ENCODE measurements around the gene TMPRSS12.
"Not testable (repeated sequence)": the region's sequence is repeated elsewhere in the genome, so short reads cannot be mapped to it uniquely, and the experiment has no call there.

The TMPRSS12 gene, protein sequence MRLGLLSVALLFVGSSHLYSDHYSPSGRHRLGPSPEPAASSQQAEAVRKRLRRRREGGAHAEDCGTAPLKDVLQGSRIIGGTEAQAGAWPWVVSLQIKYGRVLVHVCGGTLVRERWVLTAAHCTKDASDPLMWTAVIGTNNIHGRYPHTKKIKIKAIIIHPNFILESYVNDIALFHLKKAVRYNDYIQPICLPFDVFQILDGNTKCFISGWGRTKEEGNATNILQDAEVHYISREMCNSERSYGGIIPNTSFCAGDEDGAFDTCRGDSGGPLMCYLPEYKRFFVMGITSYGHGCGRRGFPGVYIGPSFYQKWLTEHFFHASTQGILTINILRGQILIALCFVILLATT

DNA sequence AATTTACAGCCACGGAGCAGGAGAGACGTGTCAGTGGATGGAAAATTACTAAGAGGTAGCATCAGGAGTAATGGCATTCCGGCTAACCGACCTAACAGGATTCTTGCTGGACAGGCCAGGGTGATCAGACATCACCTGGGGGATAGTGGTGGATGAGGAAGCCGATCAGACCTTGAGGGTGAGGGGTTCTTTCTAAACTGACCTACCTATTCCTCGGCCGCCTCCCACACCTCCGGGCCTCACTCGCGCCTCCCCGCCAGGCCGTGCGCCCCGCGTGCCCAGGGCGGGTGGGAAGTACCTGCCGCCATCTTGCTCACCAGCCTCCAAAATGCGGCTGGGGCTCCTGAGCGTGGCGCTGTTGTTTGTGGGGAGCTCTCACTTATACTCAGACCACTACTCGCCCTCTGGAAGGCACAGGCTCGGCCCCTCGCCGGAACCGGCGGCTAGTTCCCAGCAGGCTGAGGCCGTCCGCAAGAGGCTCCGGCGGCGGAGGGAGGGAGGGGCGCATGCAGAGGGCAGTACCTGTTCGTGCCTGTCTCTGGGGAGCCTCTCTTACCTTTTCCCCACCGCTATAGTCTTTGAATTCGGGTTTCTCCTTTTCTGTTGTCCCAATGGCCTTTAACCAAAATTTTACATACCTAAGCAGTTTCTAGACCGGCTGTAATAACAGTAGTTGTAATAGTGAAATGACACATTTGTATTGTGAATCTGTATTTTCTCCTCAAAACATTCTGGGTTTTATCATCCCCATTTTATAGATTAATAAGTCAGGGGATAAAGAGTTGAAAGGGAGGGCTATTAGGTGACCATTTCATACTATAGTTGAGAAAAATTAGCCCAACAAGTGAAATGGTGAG is at the start of gene TMPRSS12:
TMPRSS12 (plus strand) TSS at position 290 of the 857 bp plus-strand sequence; CDS start at position 329, 39 bp downstream.
- Histone ChIP-seq H3K9ac (ENCODE audit: low read length) (no peak within 1 kb of the TSS), H3K4me1 (ENCODE audit: control insufficient read depth, low read depth, low read length) (no peaks in the 10 kb centered on the region), H3K36me3 (ENCODE audit: control insufficient read depth, low read depth, low read length) (no peaks in the 10 kb centered on the region), H3K27ac (ENCODE audit: low read length) (no peak within 1 kb of the TSS), H3K27me3 (ENCODE audit: control insufficient read depth, insufficient read depth, low read length) (no peaks in the 10 kb centered on the region), H3K4me3 (ENCODE audit: low read length) (no peak within 1 kb of the TSS), H3K9me3 (ENCODE audit: control insufficient read depth, low read depth, low read length) (no peaks in the 10 kb centered on the region)

DNA sequence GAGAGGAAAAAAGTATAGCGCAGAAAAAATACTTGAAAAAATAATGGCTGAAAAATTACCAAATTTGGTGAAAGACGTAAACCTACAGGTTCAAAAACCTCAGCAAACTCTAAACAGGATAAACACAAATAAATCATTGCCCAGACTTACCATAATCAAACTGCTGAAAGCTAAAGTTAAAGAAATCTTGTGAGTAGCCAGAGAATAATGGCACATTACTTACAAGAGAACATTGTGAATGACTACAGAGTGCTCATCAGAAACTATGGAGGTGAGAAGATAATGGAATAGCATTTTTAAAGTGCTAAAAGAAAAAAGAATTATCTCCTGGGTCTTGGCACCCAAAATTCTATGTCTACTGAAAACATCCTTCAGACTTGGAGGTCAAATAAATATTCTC is 42.8 kb upstream of the TMPRSS12 start:
- H3K27me3 ChIP-seq (ENCODE audit: control insufficient read depth, insufficient read depth, low read length) = no peaks in the 10 kb centered on the region
- peaks cover 37% of the 10 kb centered on the region for H3K36me3 ChIP-seq (ENCODE audit: control insufficient read depth, low read depth, low read length)
- no peaks in the 10 kb centered on the region for H3K4me1 ChIP-seq (ENCODE audit: control insufficient read depth, low read depth, low read length)
- peaks cover 8% of the 10 kb centered on the region for H3K9me3 ChIP-seq (ENCODE audit: control insufficient read depth, low read depth, low read length)
- H3K4me3 ChIP-seq (ENCODE audit: low read length) = no peak overlapping the region
- no peak overlapping the region for H3K9ac ChIP-seq (ENCODE audit: low read length)
- H3K27ac ChIP-seq (ENCODE audit: low read length) = no peak overlapping the region

DNA sequence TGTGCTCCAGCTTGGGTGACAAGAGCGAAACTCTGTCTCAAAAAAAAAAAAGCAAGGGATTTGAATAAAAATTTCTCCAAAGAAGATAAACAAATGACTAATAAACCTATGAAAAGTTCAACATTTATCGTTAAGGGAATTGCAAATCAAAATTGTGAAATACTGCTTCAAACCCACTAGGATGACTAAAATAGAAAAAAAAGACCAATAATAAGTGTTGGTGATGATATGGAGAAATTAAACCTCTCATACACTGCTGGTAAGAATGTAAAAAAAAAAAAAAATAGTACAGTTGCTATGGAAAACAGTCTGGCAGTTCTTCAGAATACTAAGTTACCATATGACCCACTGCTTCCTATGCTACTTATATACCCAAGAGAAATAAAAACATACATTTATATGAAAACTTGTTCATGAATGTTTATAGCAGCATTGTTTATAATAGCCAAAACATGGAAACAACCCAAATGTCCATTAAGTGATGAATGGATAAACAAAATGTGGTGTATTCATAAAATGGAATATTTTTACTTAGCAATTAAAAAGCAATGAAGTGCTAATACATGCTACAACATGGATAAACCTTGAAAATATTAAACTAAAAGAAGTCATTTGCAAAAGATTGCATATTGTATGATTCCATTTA is 39.4 kb upstream of the TMPRSS12 start:
- H3K9me3 ChIP-seq (ENCODE audit: control insufficient read depth, low read depth, low read length) = peaks cover 8% of the 10 kb centered on the region
- no peaks in the 10 kb centered on the region for H3K27me3 ChIP-seq (ENCODE audit: control insufficient read depth, insufficient read depth, low read length)
- H3K27ac ChIP-seq (ENCODE audit: low read length) = no peak overlapping the region
- H3K4me1 ChIP-seq (ENCODE audit: control insufficient read depth, low read depth, low read length) = no peaks in the 10 kb centered on the region
- no peak overlapping the region for H3K4me3 ChIP-seq (ENCODE audit: low read length)
- H3K9ac ChIP-seq (ENCODE audit: low read length) = no peak overlapping the region
- peaks cover 16% of the 10 kb centered on the region for H3K36me3 ChIP-seq (ENCODE audit: control insufficient read depth, low read depth, low read length)

DNA sequence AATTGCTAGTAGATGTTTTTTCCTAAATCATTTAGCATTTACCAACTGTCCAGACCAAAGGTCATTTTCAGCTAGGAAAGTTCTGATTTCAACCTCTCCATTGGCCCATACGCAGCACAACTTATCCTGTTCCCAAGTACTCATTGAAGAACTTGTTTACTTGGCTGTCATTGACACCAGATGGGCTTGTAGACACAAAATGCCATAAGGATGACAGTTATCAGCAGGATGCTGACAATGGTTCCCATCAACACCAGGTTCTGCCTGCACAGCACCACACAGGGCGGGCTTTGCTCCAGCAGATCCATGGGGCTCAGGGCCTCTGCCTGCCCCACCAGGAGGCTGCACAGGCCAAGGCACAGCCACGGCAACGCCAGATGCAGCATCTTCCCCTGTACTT is 36.5 kb upstream of the TMPRSS12 start:
- H3K4me3 ChIP-seq (ENCODE audit: low read length) = no peak overlapping the region
- H3K27ac ChIP-seq (ENCODE audit: low read length) = no peak overlapping the region
- H3K4me1 ChIP-seq (ENCODE audit: control insufficient read depth, low read depth, low read length) = no peaks in the 10 kb centered on the region
- no peaks in the 10 kb centered on the region for H3K9me3 ChIP-seq (ENCODE audit: control insufficient read depth, low read depth, low read length)
- H3K27me3 ChIP-seq (ENCODE audit: control insufficient read depth, insufficient read depth, low read length) = no peaks in the 10 kb centered on the region
- H3K9ac ChIP-seq (ENCODE audit: low read length) = no peak overlapping the region
- peaks cover 19% of the 10 kb centered on the region for H3K36me3 ChIP-seq (ENCODE audit: control insufficient read depth, low read depth, low read length)

DNA sequence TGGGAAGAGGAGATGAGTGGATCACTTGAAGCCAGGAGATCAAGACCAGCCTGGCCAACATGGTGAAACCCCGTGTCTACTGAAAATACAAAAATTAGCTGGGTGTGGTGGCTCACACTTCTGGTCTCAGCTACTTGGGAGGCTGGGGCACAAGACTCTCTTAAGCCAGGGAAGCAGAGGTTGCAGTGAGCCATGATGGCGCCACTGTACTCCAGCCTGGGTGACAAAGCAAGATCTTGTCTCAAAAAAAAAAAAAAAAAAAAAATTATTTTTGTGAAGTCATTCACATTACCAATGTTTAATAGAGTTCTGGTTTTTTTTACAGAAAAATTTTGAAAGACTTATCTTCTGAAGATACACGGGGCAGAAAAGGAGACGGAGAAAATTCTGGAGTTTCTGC is 33.6 kb upstream of the TMPRSS12 start:
- not testable (repeated sequence) for H3K9me3 ChIP-seq (ENCODE audit: control insufficient read depth, low read depth, low read length); H3K27me3 ChIP-seq (ENCODE audit: control insufficient read depth, insufficient read depth, low read length); H3K4me3 ChIP-seq (ENCODE audit: low read length); H3K9ac ChIP-seq (ENCODE audit: low read length); H3K4me1 ChIP-seq (ENCODE audit: control insufficient read depth, low read depth, low read length); H3K27ac ChIP-seq (ENCODE audit: low read length)
- H3K36me3 ChIP-seq (ENCODE audit: control insufficient read depth, low read depth, low read length) = peaks cover 39% of the 10 kb centered on the region

DNA sequence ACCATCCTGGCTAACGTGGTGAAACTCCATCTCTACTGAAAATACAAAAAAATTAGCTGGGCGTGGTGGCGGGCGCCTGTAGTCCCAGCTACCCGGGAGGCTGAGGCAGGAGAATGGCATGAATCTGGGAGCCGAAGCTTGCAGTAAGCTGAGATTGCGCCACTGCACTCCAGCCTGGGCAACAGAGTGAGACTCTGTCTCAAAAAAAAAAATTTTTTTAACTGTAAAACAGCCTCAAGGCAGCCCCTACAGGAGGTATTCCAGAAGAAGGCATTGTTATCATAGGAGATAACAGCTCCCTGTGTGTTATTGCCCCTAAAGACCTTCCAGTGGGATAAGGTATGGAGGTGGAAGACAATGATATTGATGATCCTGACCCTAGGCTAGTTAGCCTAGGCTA is 27.8 kb upstream of the TMPRSS12 start:
- not testable (repeated sequence) for H3K9ac ChIP-seq (ENCODE audit: low read length); H3K4me3 ChIP-seq (ENCODE audit: low read length); H3K27me3 ChIP-seq (ENCODE audit: control insufficient read depth, insufficient read depth, low read length); H3K4me1 ChIP-seq (ENCODE audit: control insufficient read depth, low read depth, low read length); H3K27ac ChIP-seq (ENCODE audit: low read length); H3K9me3 ChIP-seq (ENCODE audit: control insufficient read depth, low read depth, low read length)
- H3K36me3 ChIP-seq (ENCODE audit: control insufficient read depth, low read depth, low read length) = peaks cover 76% of the 10 kb centered on the region

DNA sequence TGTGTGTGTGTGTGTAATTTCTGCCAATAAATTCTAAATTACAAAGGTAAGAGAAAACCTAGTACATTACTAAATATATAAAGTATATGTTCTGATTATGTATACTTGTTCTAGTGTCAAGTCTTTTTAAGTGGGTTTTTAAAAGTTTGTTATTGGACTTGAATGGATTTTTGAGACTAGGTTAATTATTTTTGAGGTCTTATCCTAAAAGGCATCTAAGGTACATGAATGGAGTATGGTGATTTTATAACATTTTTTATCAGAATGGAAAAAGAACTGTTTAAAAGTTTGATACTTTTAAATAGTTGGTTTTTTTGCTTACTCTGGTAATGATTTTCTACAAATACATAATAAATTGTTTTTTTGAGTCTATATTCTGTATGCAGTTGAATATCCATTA is 22.5 kb upstream of the TMPRSS12 start:
- no peak overlapping the region for H3K4me3 ChIP-seq (ENCODE audit: low read length)
- no peak overlapping the region for H3K9ac ChIP-seq (ENCODE audit: low read length)

DNA sequence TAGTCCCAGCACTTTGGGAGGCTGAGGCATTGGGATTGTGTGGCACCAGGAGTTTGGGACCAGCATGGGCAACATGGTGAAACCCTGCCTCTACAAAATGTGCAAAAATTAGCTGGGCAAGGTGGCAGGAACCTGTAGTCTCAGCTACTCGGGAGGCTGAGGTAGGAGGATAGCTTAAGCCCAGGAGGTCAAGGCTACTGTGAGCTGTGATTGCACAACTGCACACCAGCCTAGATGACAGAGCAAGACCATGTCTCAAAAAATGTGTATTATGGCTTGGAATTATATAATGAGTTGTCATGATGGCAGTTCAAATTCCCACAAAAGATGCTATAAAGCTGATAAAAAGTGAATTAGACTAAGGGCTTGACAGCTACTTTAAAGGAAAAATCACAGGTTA is 20.6 kb upstream of the TMPRSS12 start:
- H3K9me3 ChIP-seq (ENCODE audit: control insufficient read depth, low read depth, low read length) = no peaks in the 10 kb centered on the region
- peaks cover 17% of the 10 kb centered on the region for H3K36me3 ChIP-seq (ENCODE audit: control insufficient read depth, low read depth, low read length)
- H3K4me3 ChIP-seq (ENCODE audit: low read length) = no peak overlapping the region
- no peak overlapping the region for H3K27ac ChIP-seq (ENCODE audit: low read length)
- H3K4me1 ChIP-seq (ENCODE audit: control insufficient read depth, low read depth, low read length) = no peaks in the 10 kb centered on the region
- H3K9ac ChIP-seq (ENCODE audit: low read length) = no peak overlapping the region
- no peaks in the 10 kb centered on the region for H3K27me3 ChIP-seq (ENCODE audit: control insufficient read depth, insufficient read depth, low read length)

More for the DNA sequence above, 22.5 kb upstream of the TMPRSS12 start:
- Histone ChIP-seq H3K27ac (ENCODE audit: low read length) (no peak overlapping the region), H3K36me3 (ENCODE audit: control insufficient read depth, low read depth, low read length) (peaks cover 36% of the 10 kb centered on the region), H3K4me1 (ENCODE audit: control insufficient read depth, low read depth, low read length) (no peaks in the 10 kb centered on the region), H3K9me3 (ENCODE audit: control insufficient read depth, low read depth, low read length) (no peaks in the 10 kb centered on the region), H3K27me3 (ENCODE audit: control insufficient read depth, insufficient read depth, low read length) (no peaks in the 10 kb centered on the region)

DNA sequence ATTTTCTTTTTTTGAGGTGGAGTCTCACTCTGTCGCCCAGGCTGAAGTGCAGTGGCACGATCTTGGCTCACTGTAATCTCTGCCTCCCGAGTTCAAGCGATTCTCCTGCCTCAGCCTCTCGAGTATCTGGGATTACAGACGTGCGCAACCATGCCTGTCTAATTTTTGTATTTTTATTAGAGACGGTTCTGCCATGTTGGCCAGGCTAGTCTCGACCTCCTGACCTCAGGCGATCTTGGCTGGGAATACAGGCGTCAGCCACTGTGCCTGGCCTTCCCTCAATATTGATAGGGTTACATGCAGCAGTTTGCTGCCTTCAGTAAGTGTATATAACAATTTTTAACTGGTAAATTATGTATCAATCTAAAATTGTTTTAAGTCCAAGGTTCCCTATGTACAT is 19.0 kb upstream of the TMPRSS12 start:
- H3K27me3 ChIP-seq (ENCODE audit: control insufficient read depth, insufficient read depth, low read length); H3K27ac ChIP-seq (ENCODE audit: low read length); H3K36me3 ChIP-seq (ENCODE audit: control insufficient read depth, low read depth, low read length); H3K4me3 ChIP-seq (ENCODE audit: low read length); H3K4me1 ChIP-seq (ENCODE audit: control insufficient read depth, low read depth, low read length); H3K9ac ChIP-seq (ENCODE audit: low read length); H3K9me3 ChIP-seq (ENCODE audit: control insufficient read depth, low read depth, low read length): not testable (repeated sequence)

DNA sequence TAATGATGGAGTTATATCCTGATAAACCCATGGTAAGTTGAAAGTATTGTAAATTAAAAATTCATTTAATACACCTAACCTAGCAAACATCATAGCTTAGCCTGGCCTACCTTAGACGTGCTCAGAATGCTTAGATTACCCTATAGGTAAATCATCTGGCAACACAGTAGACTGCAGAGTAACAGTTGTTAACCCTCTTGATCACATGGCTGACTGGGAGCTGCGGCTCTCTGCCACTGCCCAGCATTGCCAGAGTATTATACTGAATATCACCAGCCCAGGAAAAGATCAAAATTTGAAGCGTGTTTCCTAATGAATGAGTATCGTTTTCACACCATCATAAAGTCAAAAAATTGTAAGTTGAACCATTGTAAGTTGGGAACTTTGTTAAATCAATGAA is 17.8 kb upstream of the TMPRSS12 start:
- Histone ChIP-seq H3K4me1 (ENCODE audit: control insufficient read depth, low read depth, low read length) (no peaks in the 10 kb centered on the region), H3K4me3 (ENCODE audit: low read length) (no peak overlapping the region), H3K36me3 (ENCODE audit: control insufficient read depth, low read depth, low read length) (peaks cover under 1% of the 10 kb centered on the region), H3K9me3 (ENCODE audit: control insufficient read depth, low read depth, low read length) (no peaks in the 10 kb centered on the region), H3K9ac (ENCODE audit: low read length) (no peak overlapping the region), H3K27me3 (ENCODE audit: control insufficient read depth, insufficient read depth, low read length) (no peaks in the 10 kb centered on the region), H3K27ac (ENCODE audit: low read length) (no peak overlapping the region)

DNA sequence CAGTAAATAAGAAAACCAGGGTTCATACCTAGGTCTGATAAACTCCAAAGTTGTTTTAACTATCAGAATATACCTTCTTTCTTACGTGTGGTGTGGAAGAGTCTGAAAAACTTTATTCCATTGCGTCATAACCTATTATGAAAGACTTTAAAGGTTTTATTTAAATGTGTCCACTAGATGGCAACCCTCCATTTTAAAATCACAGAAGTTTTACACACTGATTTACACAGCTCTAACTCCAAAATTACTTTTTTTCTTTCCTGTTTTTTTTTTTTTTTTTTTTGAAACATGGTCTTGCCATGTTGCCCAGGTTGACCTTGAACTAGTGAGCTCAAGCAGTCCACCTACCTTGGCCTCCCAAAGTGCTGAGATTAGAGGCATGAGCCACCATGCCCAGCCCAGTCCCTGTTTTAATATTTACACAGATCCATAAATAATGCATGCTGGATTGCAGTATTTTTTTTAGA is 17.3 kb upstream of the TMPRSS12 start:
- Histone ChIP-seq H3K27me3 (ENCODE audit: control insufficient read depth, insufficient read depth, low read length) (no peaks in the 10 kb centered on the region), H3K36me3 (ENCODE audit: control insufficient read depth, low read depth, low read length) (no peaks in the 10 kb centered on the region), H3K9me3 (ENCODE audit: control insufficient read depth, low read depth, low read length) (no peaks in the 10 kb centered on the region), H3K9ac (ENCODE audit: low read length) (no peak overlapping the region), H3K27ac (ENCODE audit: low read length) (no peak overlapping the region), H3K4me1 (ENCODE audit: control insufficient read depth, low read depth, low read length) (no peaks in the 10 kb centered on the region), H3K4me3 (ENCODE audit: low read length) (no peak overlapping the region)

Measured in iPS-18a (cell line).